Caco-2 (cell line): Measurements from ENCODE around the gene NEMP2. TPM values are rescaled to one million over a fixed set of nuclear protein-coding genes. Genes with fewer than 3 reads are reported as not detected.

Experiments
- BruUV-seq: library from RNA; stranded (reverse); fragments of 400-500 nt; replicated peaks from 2 replicates; lab custom pipeline; 2021; lab: Mats Ljungman, UMichigan
- CTCF ChIA-PET: fragments of 300-600 bp; sonication (Branson Sonifier 250); formaldehyde crosslinking; loops from one replicate; lab custom pipeline; 2022; ENCODE audit warnings: antibody characterized with exemption; lab: Charles Lee
- POLR2A ChIA-PET: fragments of 300-600 bp; sonication (Branson Sonifier 250); formaldehyde crosslinking; loops from one replicate; lab custom pipeline; 2022; ENCODE audit warnings: antibody characterized with exemption; lab: Charles Lee
- DNase-seq, 2 experiments: peaks; one replicate each; pipeline versions ENCODE4 v3.0.0 to v3.0.0-alpha.2; 2020 to 2022
- H3K27me3 ChIP-seq: replicated peaks from 2 replicates; pipeline ENCODE4 v1.6.0; 2011; ENCODE audit warnings: low read length; ENCODE audit not compliant: control insufficient read depth, insufficient read depth
- H3K36me3 ChIP-seq: 2 replicates; pipeline ENCODE4 v1.5.1; 2011; ENCODE audit warnings: low read length; ENCODE audit not compliant: control insufficient read depth, insufficient read depth
- H3K4me1 ChIP-seq: fragments of 250-450 bp; sonication (Bioruptor Pico); 2 replicates; pipeline ENCODE4 v1.5.1; 2020; ENCODE audit warnings: mild to moderate bottlenecking
- H3K4me3 ChIP-seq: 2 replicates; pipeline ENCODE4 v1.5.1; 2011; ENCODE audit warnings: low read depth, mild to moderate bottlenecking, control low read depth, low read length
- H3K9me3 ChIP-seq: fragments of 250-450 bp; sonication (Bioruptor Pico); 2 replicates; pipeline ENCODE4 v1.5.1; 2020; ENCODE audit warnings: mild to moderate bottlenecking, moderate library complexity
- H3K27ac Mint-ChIP-seq: one replicate; pipeline ENCODE4 v1.8.0; 2022; ENCODE audit warnings: mixed read lengths; ENCODE audit not compliant: unreplicated experiment
- H3K27me3 Mint-ChIP-seq: one replicate; pipeline ENCODE4 v1.8.0; 2022; ENCODE audit warnings: mixed read lengths; ENCODE audit not compliant: insufficient read depth, unreplicated experiment
- H3K36me3 Mint-ChIP-seq: one replicate; pipeline ENCODE4 v1.8.0; 2022; ENCODE audit warnings: mild to moderate bottlenecking, mixed read lengths; ENCODE audit not compliant: insufficient read depth, unreplicated experiment
- H3K4me1 Mint-ChIP-seq: one replicate; pipeline ENCODE4 v1.8.0; 2022; ENCODE audit warnings: low read depth, mixed read lengths; ENCODE audit not compliant: unreplicated experiment
- H3K4me3 Mint-ChIP-seq: one replicate; pipeline ENCODE4 v1.8.0; 2022; ENCODE audit warnings: mild to moderate bottlenecking, moderate library complexity, mixed read lengths; ENCODE audit not compliant: unreplicated experiment
- H3K9me3 Mint-ChIP-seq: one replicate; pipeline ENCODE4 v1.8.0; 2022; ENCODE audit warnings: mixed read lengths; ENCODE audit not compliant: unreplicated experiment
- intact Hi-C: fragments of 100-400 bp; cut with micrococcal nuclease; formaldehyde crosslinking; loops from one replicate; pipeline ENCODE4 v1.10.0; 2022; ENCODE audit not compliant: unreplicated experiment
- total RNA-seq: library from RNA; stranded (reverse); gene quantifications from 2 replicates; pipeline ENCODE4 v1.2.3, GENCODE V29; 2022
- TF ChIP-seq, protein P1 (sequence below), 2 experiments: fragments of 200-600 bp in 1 of 2; IDR thresholded peaks; 1 replicate in 1 of 2; 2 replicates in 1 of 2; pipeline versions ENCODE4 v1.5.1 to v1.8.0; 2011 to 2022; ENCODE audit warnings: antibody characterized with exemption in 1 of 2, control low read depth in 1 of 2, inconsistent platforms in 1 of 2, low read depth in 1 of 2, low read length in 1 of 2, mild to moderate bottlenecking in 1 of 2, moderate library complexity in 1 of 2; ENCODE audit not compliant: insufficient read depth in 1 of 2, severe bottlenecking in 1 of 2, unreplicated experiment in 1 of 2

NEMP2 gene
- total RNA-seq, 1 experiment from 2014 or later: 19.1 TPM

- ChIA-PET POLR2A (no interaction called here), CTCF (no interaction called here)
- no peaks in the 10 kb centered on the region for H3K9me3 Mint-ChIP-seq
- TF ChIP-seq, protein P1, sequence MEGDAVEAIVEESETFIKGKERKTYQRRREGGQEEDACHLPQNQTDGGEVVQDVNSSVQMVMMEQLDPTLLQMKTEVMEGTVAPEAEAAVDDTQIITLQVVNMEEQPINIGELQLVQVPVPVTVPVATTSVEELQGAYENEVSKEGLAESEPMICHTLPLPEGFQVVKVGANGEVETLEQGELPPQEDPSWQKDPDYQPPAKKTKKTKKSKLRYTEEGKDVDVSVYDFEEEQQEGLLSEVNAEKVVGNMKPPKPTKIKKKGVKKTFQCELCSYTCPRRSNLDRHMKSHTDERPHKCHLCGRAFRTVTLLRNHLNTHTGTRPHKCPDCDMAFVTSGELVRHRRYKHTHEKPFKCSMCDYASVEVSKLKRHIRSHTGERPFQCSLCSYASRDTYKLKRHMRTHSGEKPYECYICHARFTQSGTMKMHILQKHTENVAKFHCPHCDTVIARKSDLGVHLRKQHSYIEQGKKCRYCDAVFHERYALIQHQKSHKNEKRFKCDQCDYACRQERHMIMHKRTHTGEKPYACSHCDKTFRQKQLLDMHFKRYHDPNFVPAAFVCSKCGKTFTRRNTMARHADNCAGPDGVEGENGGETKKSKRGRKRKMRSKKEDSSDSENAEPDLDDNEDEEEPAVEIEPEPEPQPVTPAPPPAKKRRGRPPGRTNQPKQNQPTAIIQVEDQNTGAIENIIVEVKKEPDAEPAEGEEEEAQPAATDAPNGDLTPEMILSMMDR (IDR thresholded peaks at IDR 0.05; ENCODE audit: insufficient read depth in 1 of 2, low read depth in 1 of 2, low read length in 1 of 2, severe bottlenecking in 1 of 2, unreplicated experiment in 1 of 2): no peak
- H3K27me3 Mint-ChIP-seq: no peaks in the 10 kb centered on the region
- H3K27ac Mint-ChIP-seq: peak overlapping the region; percentile 48
- no peaks in the 10 kb centered on the region for H3K36me3 Mint-ChIP-seq
- Histone ChIP-seq H3K9me3 (no peaks in the 10 kb centered on the region), H3K4me1 (0 out of 2 replicates have a peak, but pooled peaks cover 9% of the 10 kb centered on the region), H3K27me3 (no peaks in the 10 kb centered on the region), H3K4me3 (no peak overlapping the region), H3K36me3 (no peaks in the 10 kb centered on the region)
- no peak overlapping the region for H3K4me3 Mint-ChIP-seq
- intact Hi-C loops: no loop called here
- peaks cover 14% of the 10 kb centered on the region for H3K4me1 Mint-ChIP-seq
- DNase-seq: no peak
- BruUV-seq: no TSS peak
These were observed 48.4 kb downstream of the NEMP2 start for GRCh38 chr2:190486037-190486623.

DNA sequence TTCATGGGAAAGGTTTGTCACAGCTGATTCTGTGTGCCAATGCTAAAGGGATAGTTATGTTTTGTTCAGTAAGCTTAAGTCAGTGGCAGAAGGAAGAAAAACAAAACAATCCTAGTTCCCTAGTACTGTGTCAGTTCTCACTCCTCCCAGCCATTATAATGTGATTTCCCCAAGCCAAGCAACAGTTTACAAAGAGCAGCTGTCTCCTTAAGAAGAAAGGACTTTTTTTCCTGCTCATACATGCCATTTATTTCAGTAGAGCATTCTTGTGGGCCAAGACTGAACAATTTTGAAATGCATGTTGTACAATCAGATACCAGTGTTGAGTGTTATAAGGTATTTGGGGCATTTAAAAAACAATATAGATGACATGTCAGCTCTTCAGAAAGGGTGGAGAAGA is 52.1 kb downstream of the NEMP2 start:
- no peaks in the 10 kb centered on the region for H3K27me3 ChIP-seq
- H3K4me1 ChIP-seq: peaks cover 16% of the 10 kb centered on the region
- intact Hi-C loops: no loop called here
- no peak overlapping the region for H3K4me3 Mint-ChIP-seq
- H3K27ac Mint-ChIP-seq: no peak overlapping the region
- CTCF ChIA-PET: no interaction called here
- H3K36me3 ChIP-seq: no peaks in the 10 kb centered on the region
- POLR2A ChIA-PET: no interaction called here
- no peaks in the 10 kb centered on the region for H3K27me3 Mint-ChIP-seq
- peaks cover 19% of the 10 kb centered on the region for H3K4me1 Mint-ChIP-seq
- TF ChIP-seq, protein P1 (IDR thresholded peaks at IDR 0.05; ENCODE audit: insufficient read depth in 1 of 2, low read depth in 1 of 2, low read length in 1 of 2, severe bottlenecking in 1 of 2, unreplicated experiment in 1 of 2): no peak
- BruUV-seq: no TSS peak
- no peak overlapping the region for H3K4me3 ChIP-seq
- no peaks in the 10 kb centered on the region for H3K36me3 Mint-ChIP-seq
- DNase-seq: no peak
- H3K9me3 Mint-ChIP-seq: no peaks in the 10 kb centered on the region
- H3K9me3 ChIP-seq: no peaks in the 10 kb centered on the region

GRCh38 chr2:190481339-190481738 is 53.2 kb downstream of the NEMP2 start:
- POLR2A ChIA-PET: no interaction called here

More at GRCh38 chr2:190481339-190481738, 53.2 kb downstream of the NEMP2 start:
- Histone ChIP-seq H3K4me1 (peaks cover 19% of the 10 kb centered on the region), H3K36me3 (no peaks in the 10 kb centered on the region), H3K4me3 (no peak overlapping the region), H3K9me3 (no peaks in the 10 kb centered on the region), H3K27me3 (no peaks in the 10 kb centered on the region)
- intact Hi-C loops: no loop called here
- BruUV-seq: no TSS peak
- Mint-ChIP-seq H3K27me3 (no peaks in the 10 kb centered on the region), H3K4me3 (no peak overlapping the region), H3K9me3 (no peaks in the 10 kb centered on the region), H3K27ac (no peak overlapping the region), H3K36me3 (no peaks in the 10 kb centered on the region), H3K4me1 (peaks cover 21% of the 10 kb centered on the region)
- CTCF ChIA-PET: interaction anchor here (1.2 kb wide), 1 partner anchor 137 kb away, joined by 3 read pairs; no protein-coding TSS in a partner anchor
- no peak for DNase-seq
- TF ChIP-seq, protein P1 (IDR thresholded peaks at IDR 0.05; ENCODE audit: insufficient read depth in 1 of 2, low read depth in 1 of 2, low read length in 1 of 2, severe bottlenecking in 1 of 2, unreplicated experiment in 1 of 2): no peak
